GM19455 (cell line): ENCODE data around the gene PLAC8L1.

Source experiments
- ATAC-seq: cut with Tn5 transposase; IDR thresholded peaks from one replicate; pipeline ENCODE4 v1.9.1; 2021; ENCODE audit not compliant: unreplicated experiment

PLAC8L1 gene

GRCh38 chr5:146081556-146081955 lies 23.8 kb downstream of the PLAC8L1 start:
- no peak for ATAC-seq

GRCh38 chr5:146079695-146080373 lies 25.5 kb downstream of the PLAC8L1 start:
- ATAC-seq: no peak

- no peak for ATAC-seq
Observed at GRCh38 chr5:146078566-146078965, 26.8 kb downstream of the PLAC8L1 start.

- no peak for ATAC-seq
Observed at GRCh38 chr5:146076455-146076854, 28.9 kb downstream of the PLAC8L1 start.

- ATAC-seq: no peak
Observed at GRCh38 chr5:146076028-146076427, 29.3 kb downstream of the PLAC8L1 start.

- no peak for ATAC-seq
Observed at GRCh38 chr5:146073239-146073900, 32.0 kb downstream of the PLAC8L1 start.

GRCh38 chr5:146072595-146072994 lies 32.8 kb downstream of the PLAC8L1 start:
- ATAC-seq: no peak

- no peak for ATAC-seq
Observed at GRCh38 chr5:146071171-146071570, 34.2 kb downstream of the PLAC8L1 start.

- no peak for ATAC-seq
Observed at GRCh38 chr5:146070746-146071145, 34.6 kb downstream of the PLAC8L1 start.

- peak; percentile 55 for ATAC-seq
Observed at GRCh38 chr5:146069780-146070099, 35.6 kb downstream of the PLAC8L1 start.

- ATAC-seq: peak; percentile 49
Observed at GRCh38 chr5:146068977-146069779, 36.2 kb downstream of the PLAC8L1 start.

GRCh38 chr5:146068206-146068605 lies 37.2 kb downstream of the PLAC8L1 start:
- ATAC-seq: no peak

GRCh38 chr5:146066968-146067367 lies 38.4 kb downstream of the PLAC8L1 start:
- no peak for ATAC-seq

GRCh38 chr5:146060221-146060585 lies 45.2 kb downstream of the PLAC8L1 start:
- no peak for ATAC-seq

- no peak for ATAC-seq
Observed at GRCh38 chr5:146059460-146060220, 45.7 kb downstream of the PLAC8L1 start.

GRCh38 chr5:146055432-146055831 lies 49.9 kb downstream of the PLAC8L1 start:
- ATAC-seq: no peak

- no peak for ATAC-seq
Observed at GRCh38 chr5:146052780-146053179, 52.6 kb downstream of the PLAC8L1 start.

GRCh38 chr5:146051678-146052077 lies 53.7 kb downstream of the PLAC8L1 start:
- ATAC-seq: no peak

GRCh38 chr5:146050086-146050485 lies 55.3 kb downstream of the PLAC8L1 start:
- no peak for ATAC-seq

GRCh38 chr5:146049704-146050026 lies 55.7 kb downstream of the PLAC8L1 start:
- ATAC-seq: no peak

GRCh38 chr5:146048994-146049703 lies 56.2 kb downstream of the PLAC8L1 start:
- no peak for ATAC-seq
